OCI-LY3 (cell line): ENCODE results near the gene CD300LD.

Source experiments
- EZH2phosphoT487 ChIP-seq: fragments of 200-600 bp; shearing (Covaris generic); IDR thresholded peaks from 2 replicates; pipeline ENCODE4 v1.6.1; 2018; ENCODE audit warnings: antibody characterized with exemption, mixed run types, low read depth
- TF ChIP-seq, protein P1 (sequence below): fragments of 200-600, 300-600 bp; sonication (generic); IDR thresholded peaks from 2 replicates; pipeline ENCODE4 v1.5.1; 2014; ENCODE audit warnings: antibody characterized with exemption, low read length, low read depth

GRCh38 chr17:74584292-74585060 lies 7.6 kb downstream of the CD300LD start:
- TF ChIP-seq, protein P1, sequence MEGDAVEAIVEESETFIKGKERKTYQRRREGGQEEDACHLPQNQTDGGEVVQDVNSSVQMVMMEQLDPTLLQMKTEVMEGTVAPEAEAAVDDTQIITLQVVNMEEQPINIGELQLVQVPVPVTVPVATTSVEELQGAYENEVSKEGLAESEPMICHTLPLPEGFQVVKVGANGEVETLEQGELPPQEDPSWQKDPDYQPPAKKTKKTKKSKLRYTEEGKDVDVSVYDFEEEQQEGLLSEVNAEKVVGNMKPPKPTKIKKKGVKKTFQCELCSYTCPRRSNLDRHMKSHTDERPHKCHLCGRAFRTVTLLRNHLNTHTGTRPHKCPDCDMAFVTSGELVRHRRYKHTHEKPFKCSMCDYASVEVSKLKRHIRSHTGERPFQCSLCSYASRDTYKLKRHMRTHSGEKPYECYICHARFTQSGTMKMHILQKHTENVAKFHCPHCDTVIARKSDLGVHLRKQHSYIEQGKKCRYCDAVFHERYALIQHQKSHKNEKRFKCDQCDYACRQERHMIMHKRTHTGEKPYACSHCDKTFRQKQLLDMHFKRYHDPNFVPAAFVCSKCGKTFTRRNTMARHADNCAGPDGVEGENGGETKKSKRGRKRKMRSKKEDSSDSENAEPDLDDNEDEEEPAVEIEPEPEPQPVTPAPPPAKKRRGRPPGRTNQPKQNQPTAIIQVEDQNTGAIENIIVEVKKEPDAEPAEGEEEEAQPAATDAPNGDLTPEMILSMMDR = no peak
- no peak for TF ChIP-seq EZH2phosphoT487
